ENCODE results near the gene CTRB2. TPM values are rescaled to one million over a fixed set of nuclear protein-coding genes. Genes with fewer than 3 reads are reported as not detected.

The CTRB2 gene
- polyA plus RNA-seq, 1 experiment: not detected

GRCh38 chr16:75203667-75204409 is 3.1 kb downstream of the CTRB2 start:
- Histone ChIP-seq H3K4me3 (ENCODE audit: low read depth, low read length) (no peak overlapping the region), H3K27ac (ENCODE audit: low read depth, low read length) (no peak overlapping the region), H3K27me3 (ENCODE audit: control insufficient read depth, insufficient read depth, low read length) (no peaks in the 10 kb centered on the region), H3K9me3 (ENCODE audit: control insufficient read depth, insufficient read depth, low read length) (no peaks in the 10 kb centered on the region; the same call in 1 of the 2 replicates)
- ChIA-PET POLR2A (interaction anchor here (0.6 kb wide), 2 partner anchors 186 to 367 kb away, joined by 3 to 4 read pairs; no protein-coding TSS in a partner anchor), CTCF (interaction anchor here (1.1 kb wide), 1 partner anchor 181 kb away, joined by 3 read pairs; no protein-coding TSS in a partner anchor)
- DNase-seq (ENCODE audit: low read depth, low spot score): no peak
- no peak for TF ChIP-seq CTCF (IDR thresholded peaks at IDR 0.05; ENCODE audit: low read depth, low read length)

- CTCF ChIA-PET: interaction anchor here (2.3 kb wide), 1 partner anchor 262 kb away, joined by 15 read pairs; no protein-coding TSS in a partner anchor
- H3K4me3 ChIP-seq (ENCODE audit: low read depth, low read length): no peak overlapping the region
- POLR2A ChIA-PET: interaction anchor here (0.6 kb wide), 1 partner anchor 187 kb away, joined by 3 read pairs; no protein-coding TSS in a partner anchor
- no peak overlapping the region for H3K27ac ChIP-seq (ENCODE audit: low read depth, low read length)
- no peaks in the 10 kb centered on the region for H3K9me3 ChIP-seq (ENCODE audit: control insufficient read depth, insufficient read depth, low read length)
- no peaks in the 10 kb centered on the region for H3K27me3 ChIP-seq (ENCODE audit: control insufficient read depth, insufficient read depth, low read length)
- DNase-seq (ENCODE audit: low read depth, low spot score): no peak
- no peak for TF ChIP-seq CTCF (IDR thresholded peaks at IDR 0.05; ENCODE audit: low read depth, low read length)
These were observed 3.9 kb downstream of the CTRB2 start for GRCh38 chr16:75203096-75203495.

GRCh38 chr16:75202069-75202590 is 4.8 kb downstream of the CTRB2 start:
- Histone ChIP-seq H3K27me3 (ENCODE audit: control insufficient read depth, insufficient read depth, low read length) (no peaks in the 10 kb centered on the region), H3K27ac (ENCODE audit: low read depth, low read length) (no peak overlapping the region), H3K9me3 (ENCODE audit: control insufficient read depth, insufficient read depth, low read length) (no peaks in the 10 kb centered on the region), H3K4me3 (ENCODE audit: low read depth, low read length) (no peak overlapping the region)
- CTCF ChIA-PET: interaction anchor here (0.5 to 5.7 kb wide), 6 partner anchors 12 to 270 kb away, joined by 3 to 139 read pairs (median 4); no protein-coding TSS in a partner anchor
- DNase-seq (ENCODE audit: low read depth, low spot score): no peak
- POLR2A ChIA-PET: interaction anchor here (0.7 kb wide), 1 partner anchor 263 kb away, joined by 8 read pairs; no protein-coding TSS in a partner anchor
- no peak for TF ChIP-seq CTCF (IDR thresholded peaks at IDR 0.05; ENCODE audit: low read depth, low read length)

GRCh38 chr16:75198135-75198600 is 8.8 kb downstream of the CTRB2 start:
- H3K9me3 ChIP-seq (ENCODE audit: control insufficient read depth, insufficient read depth, low read length): peaks cover 7% of the 10 kb centered on the region
- ChIA-PET CTCF (interaction anchor here (0.9 to 5.7 kb wide), 21 partner anchors 22 to 566 kb away, joined by 3 to 139 read pairs (median 6); partner anchors contain the start of genes TMEM170A and ZNRF1), POLR2A (interaction anchor here (0.6 to 0.8 kb wide), 2 partner anchors 210 to 393 kb away, joined by 3 read pairs; no protein-coding TSS in a partner anchor)
- peak; percentile 61 for DNase-seq (ENCODE audit: low read depth, low spot score)
- peak overlapping the region; percentile 22 for H3K4me3 ChIP-seq (ENCODE audit: low read depth, low read length)
- peak overlapping the region; percentile 21 for H3K27ac ChIP-seq (ENCODE audit: low read depth, low read length)
- peaks cover 8% of the 10 kb centered on the region for H3K27me3 ChIP-seq (ENCODE audit: control insufficient read depth, insufficient read depth, low read length)
- no peak for TF ChIP-seq CTCF (IDR thresholded peaks at IDR 0.05; ENCODE audit: low read depth, low read length)
